SKM-1 treated with dmso at 0.1 percent for 144 hours (cell line): ENCODE results near the gene IRX3.

Experiments
- DNase-seq: peaks from one replicate; lab custom pipeline; 2025; ENCODE audit not compliant: unreplicated experiment; lab: John Stamatoyannopoulos, UW

IRX3 gene

GRCh38 chr16:54233615-54234014 is 53.0 kb downstream of the IRX3 start:
- no peak for DNase-seq
